Measurements from ENCODE around the gene PHLDA2.
"Not testable (repeated sequence)": the region's sequence is repeated elsewhere in the genome, so short reads cannot be mapped to it uniquely, and the experiment has no call there.

Gene PHLDA2

DNA sequence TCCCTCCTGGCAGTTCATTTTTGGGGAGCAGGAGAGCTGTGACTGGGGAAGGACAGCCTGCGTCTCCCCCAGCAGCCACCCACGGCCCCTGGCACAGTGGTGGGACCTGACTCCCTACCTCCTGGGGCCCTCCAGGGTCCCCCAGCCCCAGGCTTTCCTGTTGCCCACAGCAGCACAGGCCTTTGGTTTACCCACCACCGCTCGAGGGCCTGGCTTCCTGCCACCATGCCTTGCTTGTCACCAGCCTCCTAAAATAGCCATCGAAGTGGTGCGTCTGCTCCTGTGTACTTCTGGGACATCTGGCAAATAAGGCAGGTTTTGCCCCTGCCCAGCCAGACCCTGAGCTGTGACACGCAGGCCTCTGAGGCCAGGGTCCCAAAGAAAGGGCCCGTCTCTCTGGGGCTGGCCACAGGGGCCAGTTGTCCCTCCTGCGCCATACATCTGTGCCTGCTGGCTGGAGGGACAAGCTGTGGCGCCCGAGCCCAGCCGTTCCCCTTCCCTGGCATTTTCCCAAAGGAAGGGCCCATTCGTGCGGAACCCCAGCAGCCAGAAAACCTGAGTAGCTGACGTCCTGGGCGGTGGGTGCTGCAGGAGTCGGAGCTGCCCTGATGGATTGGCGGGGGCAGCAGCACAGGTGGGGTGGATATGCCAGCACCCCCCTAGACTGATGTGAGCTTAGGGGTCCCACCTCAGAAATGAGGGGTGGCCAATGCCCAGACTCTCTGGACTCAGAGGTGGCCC lies 14.6 kb downstream of the PHLDA2 start:
- no peak for DNase-seq (ENCODE audit: low spot score)

- no peak for DNase-seq (ENCODE audit: low spot score)
Observed at GRCh38 chr11:2913776-2914175, 15.4 kb downstream of the PHLDA2 start.

DNA sequence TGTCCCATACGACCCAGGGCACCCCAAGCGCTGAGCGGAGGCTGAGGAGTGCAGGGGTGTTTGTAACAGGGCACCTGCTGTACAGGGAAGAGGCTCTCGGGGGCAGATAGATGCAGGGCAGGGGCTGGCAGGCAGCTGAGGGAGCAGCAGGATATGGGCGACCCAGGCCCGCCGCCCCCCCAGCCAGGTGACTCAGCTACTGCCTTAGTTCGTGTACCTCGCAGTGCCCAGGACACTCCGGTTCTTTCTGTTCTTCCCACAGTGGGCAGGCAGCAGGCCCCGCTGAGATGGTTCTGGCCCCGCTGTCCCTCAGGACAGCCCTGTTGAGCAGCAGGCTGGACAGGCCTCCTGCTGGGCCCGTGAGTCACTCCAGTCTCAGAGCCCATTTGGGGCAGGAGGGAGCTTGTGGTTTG lies 16.2 kb downstream of the PHLDA2 start:
- peak; percentile 72 for DNase-seq (ENCODE audit: low spot score)

GRCh38 chr11:2912498-2912897 lies 16.7 kb downstream of the PHLDA2 start:
- DNase-seq (ENCODE audit: low spot score), result peak; percentile 91

- DNase-seq (ENCODE audit: low spot score), result no peak
Observed at GRCh38 chr11:2911785-2912391, 17.3 kb downstream of the PHLDA2 start.

GRCh38 chr11:2911088-2911784 lies 18.0 kb downstream of the PHLDA2 start:
- no peak for DNase-seq (ENCODE audit: low spot score)

DNA sequence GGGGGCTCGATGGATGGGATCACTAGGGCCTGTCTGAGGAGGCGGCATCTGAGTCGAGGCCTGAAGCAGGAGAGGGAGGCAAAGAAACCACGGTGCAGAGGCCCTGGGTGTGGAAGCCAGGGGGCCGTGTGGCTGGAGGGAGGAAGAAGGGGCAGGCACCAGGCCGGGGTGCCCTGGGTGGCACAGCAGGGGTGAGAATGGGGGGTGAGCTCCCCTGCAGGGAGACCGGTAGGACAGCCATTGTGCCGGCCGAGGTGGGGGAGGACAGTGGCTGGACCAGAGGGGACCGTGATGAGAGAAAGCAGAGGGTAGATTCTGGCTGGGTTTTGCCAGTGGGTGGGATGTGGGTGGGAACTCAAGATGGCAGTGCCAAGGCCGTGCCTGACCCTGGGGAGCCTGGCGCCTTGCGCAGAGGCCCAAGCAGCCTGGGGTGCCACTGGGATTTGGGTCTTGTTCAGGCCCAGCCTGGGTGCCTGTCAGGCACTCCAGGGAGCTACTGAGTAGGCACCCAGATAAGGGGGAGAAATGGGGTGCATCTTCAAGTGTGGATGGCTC lies 18.7 kb downstream of the PHLDA2 start:
- no peak for DNase-seq (ENCODE audit: low spot score)

GRCh38 chr11:2909133-2909902 lies 19.9 kb downstream of the PHLDA2 start:
- DNase-seq (ENCODE audit: low spot score), result no peak

DNA sequence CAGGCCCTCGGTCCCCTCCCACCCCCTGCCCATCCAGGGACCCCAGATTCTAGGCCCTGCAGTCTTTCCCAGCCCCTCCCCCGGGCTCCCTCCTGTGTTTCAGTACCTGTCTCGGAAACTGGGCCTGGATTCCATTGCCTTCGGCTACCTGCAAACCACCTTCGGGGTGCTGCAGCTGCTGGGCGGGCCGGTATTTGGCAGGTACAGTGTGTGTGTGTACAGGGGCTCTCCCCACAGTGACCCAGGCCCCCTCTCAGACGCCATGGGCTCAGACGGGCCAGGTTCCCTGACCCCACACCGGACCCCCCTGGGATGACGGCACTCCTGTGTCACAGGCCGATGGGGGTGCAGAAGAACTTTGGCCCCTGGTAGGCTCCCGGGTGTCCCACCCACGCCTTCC lies 21.1 kb downstream of the PHLDA2 start:
- no peak for DNase-seq (ENCODE audit: low spot score)

GRCh38 chr11:2905299-2905698 lies 23.9 kb downstream of the PHLDA2 start:
- DNase-seq (ENCODE audit: low spot score), result not testable (repeated sequence)

GRCh38 chr11:2904153-2905052 lies 24.8 kb downstream of the PHLDA2 start:
- DNase-seq (ENCODE audit: low spot score), result no peak

DNA sequence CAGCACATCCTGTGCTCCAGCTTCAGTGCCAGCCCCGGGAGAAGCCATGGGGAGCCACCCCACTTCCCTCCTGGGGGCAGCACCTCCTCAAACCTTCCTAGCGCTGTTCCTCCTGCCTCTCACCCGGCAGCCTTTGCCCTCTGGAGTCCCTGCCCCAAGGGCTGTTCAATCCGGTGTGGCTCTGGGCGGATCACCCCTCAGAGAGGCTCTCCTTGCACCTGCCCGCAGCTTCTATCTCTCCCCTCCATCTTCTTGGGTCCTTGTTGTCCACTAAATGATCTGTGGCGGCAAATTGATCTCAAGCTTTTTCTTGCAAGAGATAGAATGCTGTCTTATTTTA lies 25.6 kb downstream of the PHLDA2 start:
- DNase-seq (ENCODE audit: low spot score), result no peak

DNA sequence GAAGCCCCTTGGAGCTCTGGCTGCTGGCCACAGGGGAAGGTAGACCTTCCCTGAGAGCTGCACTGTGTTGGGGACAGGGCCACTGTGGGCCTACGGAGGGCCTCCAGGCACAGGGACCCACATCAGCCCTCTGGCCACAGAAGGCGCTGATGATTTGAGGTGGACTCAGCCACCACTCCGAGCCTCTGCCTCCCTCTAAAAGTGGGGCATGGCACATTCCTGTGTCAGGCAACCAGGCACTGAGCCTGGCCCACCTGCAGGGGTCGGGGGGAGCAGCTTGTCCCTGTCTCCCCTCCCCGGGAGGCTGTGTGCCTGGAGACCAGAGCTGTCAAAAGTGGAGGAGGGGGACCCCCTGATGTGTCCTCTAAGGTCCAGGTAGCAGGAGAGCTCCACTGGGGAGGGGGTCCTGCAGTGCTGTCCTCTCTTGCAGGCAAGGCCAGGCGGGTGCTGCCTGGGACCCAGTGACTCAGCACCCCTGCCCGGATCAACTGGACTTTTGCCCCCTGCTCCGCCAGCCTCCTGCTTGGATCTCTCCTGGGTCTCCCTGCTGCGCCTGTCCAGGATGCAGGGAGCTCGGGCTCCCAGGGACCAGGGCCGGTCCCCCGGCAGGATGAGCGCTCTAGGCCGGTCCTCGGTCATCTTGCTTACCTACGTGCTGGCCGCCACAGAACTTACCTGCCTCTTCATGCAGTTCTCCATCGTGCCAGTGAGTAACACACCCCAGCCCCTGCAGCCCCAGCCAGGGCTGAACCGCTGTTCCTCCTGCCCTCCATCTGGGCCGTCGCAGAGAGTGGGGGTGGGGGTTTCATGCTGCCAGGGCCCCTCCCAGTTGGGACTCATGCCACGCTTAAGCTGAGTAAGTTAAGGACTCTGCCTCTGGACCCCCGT lies 26.2 kb downstream of the PHLDA2 start:
- DNase-seq (ENCODE audit: low spot score), result no peak

DNA sequence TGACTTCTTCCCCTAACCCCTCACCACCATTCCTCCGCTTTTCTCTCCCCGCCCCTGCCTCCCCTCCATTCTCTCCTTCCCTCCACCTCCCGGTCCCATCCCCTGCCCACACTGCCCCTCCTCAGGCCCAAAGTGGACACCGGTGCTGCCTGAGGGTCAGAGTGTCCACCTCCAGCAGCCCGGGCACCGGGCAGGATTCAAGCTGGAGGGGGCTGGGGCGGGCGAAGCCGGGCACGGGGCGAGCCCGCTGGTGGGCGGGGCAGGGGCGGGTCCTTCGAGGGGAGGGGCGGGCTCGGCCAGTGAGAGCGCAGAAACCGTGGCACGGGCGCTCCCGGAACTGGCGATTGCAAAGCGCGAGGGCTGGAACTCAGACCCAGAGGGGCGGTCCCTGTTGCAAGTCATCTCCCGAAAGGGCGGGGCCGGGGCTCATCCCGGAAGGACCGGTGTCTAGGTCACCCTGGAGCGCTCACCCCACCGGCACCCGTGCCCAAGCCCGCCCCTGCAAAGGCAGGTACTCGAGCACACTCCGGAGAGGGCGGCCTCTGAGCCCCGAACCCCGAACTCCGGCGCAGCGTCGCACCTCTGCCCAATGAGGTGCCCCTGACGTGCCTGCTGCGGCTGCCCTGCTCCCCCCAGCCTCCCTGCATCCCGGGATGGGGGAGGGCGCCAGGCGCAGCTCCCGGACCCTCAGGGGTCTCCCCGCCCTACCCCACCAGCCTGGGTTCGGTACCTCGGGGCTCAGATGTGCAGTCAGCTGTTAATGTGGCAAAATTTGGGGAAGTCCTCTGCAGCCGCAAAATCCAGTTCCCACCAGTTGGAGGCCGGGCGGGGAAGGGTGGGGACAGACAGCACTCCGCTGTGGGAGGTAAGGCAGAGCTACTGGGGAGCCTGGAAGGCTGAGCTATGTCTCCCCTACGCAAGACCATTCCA lies 27.1 kb downstream of the PHLDA2 start:
- peak; percentile 98 for DNase-seq (ENCODE audit: low spot score)

DNA sequence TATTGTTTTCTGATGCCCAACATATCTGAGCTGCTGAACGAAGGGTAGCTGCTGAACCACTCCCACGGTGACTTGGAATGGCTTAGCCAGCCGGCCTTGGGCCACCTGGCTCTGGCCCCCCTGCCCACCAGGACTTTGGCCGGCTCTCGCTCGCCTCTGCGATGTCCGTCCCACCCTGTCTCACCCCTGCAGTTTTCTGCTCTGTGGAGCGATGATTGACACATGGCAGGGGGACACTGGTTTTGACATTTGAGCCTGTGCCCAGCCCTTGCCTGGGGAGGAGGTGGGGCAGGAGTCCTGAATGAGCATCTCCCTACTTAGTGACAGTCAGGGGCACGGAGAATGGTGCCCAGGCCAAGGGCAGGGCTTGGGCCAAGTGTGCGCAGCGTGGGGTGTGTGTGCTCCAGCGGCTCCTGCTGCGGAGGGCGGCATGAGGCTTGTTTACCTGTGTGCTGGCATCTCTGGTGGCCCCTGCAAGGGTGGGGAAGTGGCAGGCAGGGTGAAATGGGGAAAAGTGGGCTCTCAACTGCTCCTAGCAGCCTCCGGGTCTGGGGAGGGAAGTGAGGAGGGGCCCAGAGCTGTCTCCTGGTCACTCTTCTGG lies 27.9 kb downstream of the PHLDA2 start:
- no peak for DNase-seq (ENCODE audit: low spot score)

DNA sequence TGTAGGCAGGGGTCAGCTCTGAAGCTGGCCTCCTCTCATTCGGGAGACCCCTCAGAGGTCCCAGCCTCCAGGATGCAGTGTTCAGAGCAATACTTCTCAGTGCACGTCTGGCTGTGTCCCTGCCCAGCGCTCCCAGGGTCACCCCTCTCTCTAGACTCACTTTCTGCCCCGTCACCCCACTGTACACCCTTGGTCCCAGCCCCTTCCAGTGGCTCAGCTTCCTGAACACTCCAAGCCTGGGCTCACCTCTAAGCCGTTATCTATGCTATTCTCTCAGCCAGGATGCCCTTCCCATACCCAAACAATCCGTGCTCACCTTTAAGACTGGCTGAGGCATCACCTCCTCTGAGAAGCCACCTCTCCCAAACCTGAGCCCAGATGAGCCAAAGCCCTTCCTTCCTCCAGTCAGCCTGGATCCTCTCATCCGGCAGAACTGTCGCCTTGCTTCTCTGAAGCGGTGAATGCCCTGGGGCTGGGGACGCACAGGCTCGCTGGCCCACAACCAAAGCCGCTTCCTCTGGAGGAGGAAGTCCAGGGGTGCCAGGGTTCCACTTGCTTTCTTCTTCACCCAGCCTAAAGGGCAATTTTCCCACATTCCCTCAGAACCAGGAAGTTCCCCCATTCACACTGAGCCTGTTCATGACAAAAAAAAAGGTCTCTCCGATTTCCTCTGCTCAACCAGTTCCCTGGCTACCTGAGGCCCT lies 30.0 kb downstream of the PHLDA2 start:
- DNase-seq (ENCODE audit: low spot score), result no peak

DNA sequence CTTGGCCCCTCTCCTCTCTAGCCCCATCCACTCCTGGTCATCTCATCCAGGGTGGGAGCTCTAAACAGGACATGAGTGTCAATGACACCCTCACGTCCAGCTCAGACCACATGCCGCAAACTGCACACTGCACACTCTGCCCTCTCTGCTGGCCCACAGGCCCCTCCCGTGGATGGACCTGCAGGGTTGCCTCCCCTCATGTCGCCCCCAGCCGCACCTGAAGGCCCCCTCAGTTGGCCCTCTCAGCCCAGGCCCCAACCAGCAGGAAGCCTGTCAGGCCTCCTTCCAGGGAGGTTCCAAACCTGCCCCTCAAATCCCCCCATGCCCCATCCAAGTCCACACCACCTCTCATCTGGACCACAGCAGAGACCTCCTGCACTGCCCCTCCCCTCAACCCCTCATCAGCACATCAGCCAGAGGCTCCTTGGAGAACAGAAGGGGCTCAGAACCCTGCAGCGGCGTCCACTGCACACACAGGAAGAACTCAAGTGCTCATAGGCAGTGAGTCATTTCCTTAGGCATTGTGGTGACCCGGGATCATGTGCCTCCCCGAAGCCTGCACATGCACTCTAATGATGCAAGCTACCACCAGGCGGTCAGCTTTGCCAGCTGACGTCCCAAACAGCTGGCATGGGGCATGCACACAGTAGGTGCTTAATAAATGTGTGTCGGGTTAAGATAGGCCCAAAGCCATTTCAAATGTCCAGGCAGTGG lies 30.7 kb downstream of the PHLDA2 start:
- DNase-seq (ENCODE audit: low spot score), result peak; percentile 89

All from AG08396 (cell line).